ENCODE results near the gene UBQLNL. TPM values are rescaled to one million over a fixed set of nuclear protein-coding genes. Genes with fewer than 3 reads are reported as not detected.

UBQLNL gene
- not detected in 2 replicates for total RNA-seq

GRCh38 chr11:5516599-5516998, at the start of gene UBQLNL:
TSS of gene UBQLNL (minus strand) at chr11:5516699. CDS start at chr11:5516441, 258 bp downstream.

GRCh38 chr11:5548440-5548839, 31.9 kb upstream of the UBQLNL start, which contains the start of gene OR52H1:
TSS of gene OR52H1 (minus strand) at chr11:5548540. CDS start at chr11:5545505, 3,035 bp downstream.

GRCh38 chr11:5509803-5510202, 6.7 kb downstream of the UBQLNL start, which contains the start of gene UBQLN3:
TSS of gene UBQLN3 (minus strand) at chr11:5509957. CDS start at chr11:5509558, 399 bp downstream.

GRCh38 chr11:5488385-5488784, 28.1 kb downstream of the UBQLNL start, which contains the start of gene OR52D1:
TSS of gene OR52D1 (plus strand) at chr11:5488685. CDS start at chr11:5488707, 22 bp downstream.

Other genes starting within 250 kb of the UBQLNL start
- gene HBE1, start 246.8 kb downstream of the UBQLNL start, total RNA-seq: not detected in 2 replicates
- gene OR51B4, start 214.8 kb downstream of the UBQLNL start, total RNA-seq: not detected in 2 replicates
- not detected in 2 replicates for gene OR51B2, start 192.4 kb downstream of the UBQLNL start, total RNA-seq
- not detected in 2 replicates for gene OR51B5, start 173.2 kb downstream of the UBQLNL start, total RNA-seq
- gene OR51B6, start 165.2 kb downstream of the UBQLNL start, total RNA-seq: not detected in 2 replicates
- gene OR51M1, start 132.9 kb downstream of the UBQLNL start, total RNA-seq: not detected in 2 replicates
- gene OR51Q1, start 94.6 kb downstream of the UBQLNL start, total RNA-seq: not detected in 2 replicates
- gene OR51I1, start 75.2 kb downstream of the UBQLNL start, total RNA-seq: not detected in 2 replicates
- not detected in 2 replicates for gene OR51I2, start 67.4 kb downstream of the UBQLNL start, total RNA-seq
- not detected in 2 replicates for gene OR52D1, start 28.0 kb downstream of the UBQLNL start, total RNA-seq
- gene UBQLN3, start 6.7 kb downstream of the UBQLNL start, total RNA-seq: not detected in 2 replicates
- not detected in 2 replicates for gene OR52H1, start 31.8 kb upstream of the UBQLNL start, total RNA-seq
- not detected in 2 replicates for gene OR52B6, start 64.2 kb upstream of the UBQLNL start, total RNA-seq
- gene TRIM6, start 79.9 kb upstream of the UBQLNL start, total RNA-seq: 4.7 and 5.5 TPM in 2 replicates
- 9.4 and 9.5 TPM in 2 replicates for gene TRIM34, start 108.3 kb upstream of the UBQLNL start, total RNA-seq
- gene TRIM5, start 168.4 kb upstream of the UBQLNL start, total RNA-seq: 19.5 and 26.6 TPM in 2 replicates
- gene TRIM22, start 173.1 kb upstream of the UBQLNL start, total RNA-seq: 11.9 and 14.9 TPM in 2 replicates
- not detected in 2 replicates for gene OR56B1, start 219.7 kb upstream of the UBQLNL start, total RNA-seq
- gene OR52N4, start 237.5 kb upstream of the UBQLNL start, total RNA-seq: not detected in 2 replicates